HL-60 (cell line): Measurements from ENCODE around the gene MGST2.

Source experiments
- DNase-seq, 2 experiments: peaks; one replicate each; pipeline ENCODE4 v3.0.0-alpha.2; 2010 to 2020; ENCODE audit warnings: low read depth in 1 of 2, low spot score in 1 of 2
- H3K27ac ChIP-seq: fragments of 250-450 bp; sonication (Bioruptor Pico); replicated peaks from 2 replicates; pipeline ENCODE4 v1.5.1; 2020; ENCODE audit warnings: mild to moderate bottlenecking, moderate library complexity
- H3K27me3 ChIP-seq: fragments of 250-450 bp; sonication (Bioruptor Pico); 2 replicates; pipeline ENCODE4 v1.5.1; 2021; ENCODE audit warnings: mild to moderate bottlenecking, moderate library complexity; ENCODE audit not compliant: insufficient read depth, poor library complexity, severe bottlenecking
- H3K4me3 ChIP-seq: replicated peaks from 2 replicates; pipeline ENCODE4 v1.5.1; 2011; ENCODE audit warnings: mild to moderate bottlenecking, control low read depth, low read length; ENCODE audit not compliant: insufficient read depth
- CTCF ChIP-seq: IDR thresholded peaks from one replicate; pipeline ENCODE4 v1.5.1; 2011; ENCODE audit warnings: low read length, control low read depth, inconsistent platforms; ENCODE audit not compliant: insufficient read depth
- GABPA ChIP-seq: IDR thresholded peaks from 2 replicates; pipeline ENCODE4 v1.6.1; 2012; ENCODE audit warnings: low read depth
- POLR2AphosphoS5 ChIP-seq: IDR thresholded peaks from 2 replicates; pipeline ENCODE4 v1.6.1; 2012; ENCODE audit warnings: low read depth
- SPI1 ChIP-seq: IDR thresholded peaks from 2 replicates; pipeline ENCODE4 v1.6.1; 2012; ENCODE audit warnings: low read depth, mild to moderate bottlenecking, borderline replicate concordance
- TF ChIP-seq, protein P1 (sequence below): IDR thresholded peaks from 2 replicates; pipeline ENCODE4 v1.6.1; 2012; ENCODE audit warnings: low read depth; ENCODE audit not compliant: insufficient replicate concordance

The MGST2 gene

DNA sequence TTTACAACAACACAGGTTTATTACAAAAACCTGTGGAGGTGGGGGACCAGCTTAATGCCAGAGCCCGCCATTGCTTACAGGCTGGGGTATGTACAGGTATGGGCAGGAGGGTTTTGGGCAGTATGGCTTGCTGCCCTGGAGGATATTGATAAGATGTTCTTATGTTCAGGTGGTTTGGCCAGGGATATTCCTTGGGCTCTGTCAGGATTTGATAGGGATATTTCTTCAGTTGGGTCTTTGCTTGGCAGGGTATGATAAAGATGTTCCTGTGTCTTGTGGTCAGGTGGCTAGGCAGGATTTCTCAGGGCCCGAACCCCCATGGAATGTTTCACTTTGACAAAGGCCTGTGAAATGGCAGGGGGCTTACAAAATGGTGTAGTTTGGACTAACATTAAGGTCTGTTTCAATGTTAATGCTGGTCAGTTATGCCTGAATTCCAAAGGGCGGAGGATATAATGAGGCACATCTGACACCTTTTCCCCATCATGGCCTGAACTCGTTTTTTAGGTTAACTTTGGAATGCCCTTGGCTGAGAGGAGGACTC is 3.1 kb downstream of the MGST2 start:
- Histone ChIP-seq H3K27ac (no peak overlapping the region), H3K4me3 (no peak overlapping the region), H3K27me3 (no peaks in the 10 kb centered on the region)
- no peak for TF ChIP-seq GABPA
- TF ChIP-seq, protein P1, sequence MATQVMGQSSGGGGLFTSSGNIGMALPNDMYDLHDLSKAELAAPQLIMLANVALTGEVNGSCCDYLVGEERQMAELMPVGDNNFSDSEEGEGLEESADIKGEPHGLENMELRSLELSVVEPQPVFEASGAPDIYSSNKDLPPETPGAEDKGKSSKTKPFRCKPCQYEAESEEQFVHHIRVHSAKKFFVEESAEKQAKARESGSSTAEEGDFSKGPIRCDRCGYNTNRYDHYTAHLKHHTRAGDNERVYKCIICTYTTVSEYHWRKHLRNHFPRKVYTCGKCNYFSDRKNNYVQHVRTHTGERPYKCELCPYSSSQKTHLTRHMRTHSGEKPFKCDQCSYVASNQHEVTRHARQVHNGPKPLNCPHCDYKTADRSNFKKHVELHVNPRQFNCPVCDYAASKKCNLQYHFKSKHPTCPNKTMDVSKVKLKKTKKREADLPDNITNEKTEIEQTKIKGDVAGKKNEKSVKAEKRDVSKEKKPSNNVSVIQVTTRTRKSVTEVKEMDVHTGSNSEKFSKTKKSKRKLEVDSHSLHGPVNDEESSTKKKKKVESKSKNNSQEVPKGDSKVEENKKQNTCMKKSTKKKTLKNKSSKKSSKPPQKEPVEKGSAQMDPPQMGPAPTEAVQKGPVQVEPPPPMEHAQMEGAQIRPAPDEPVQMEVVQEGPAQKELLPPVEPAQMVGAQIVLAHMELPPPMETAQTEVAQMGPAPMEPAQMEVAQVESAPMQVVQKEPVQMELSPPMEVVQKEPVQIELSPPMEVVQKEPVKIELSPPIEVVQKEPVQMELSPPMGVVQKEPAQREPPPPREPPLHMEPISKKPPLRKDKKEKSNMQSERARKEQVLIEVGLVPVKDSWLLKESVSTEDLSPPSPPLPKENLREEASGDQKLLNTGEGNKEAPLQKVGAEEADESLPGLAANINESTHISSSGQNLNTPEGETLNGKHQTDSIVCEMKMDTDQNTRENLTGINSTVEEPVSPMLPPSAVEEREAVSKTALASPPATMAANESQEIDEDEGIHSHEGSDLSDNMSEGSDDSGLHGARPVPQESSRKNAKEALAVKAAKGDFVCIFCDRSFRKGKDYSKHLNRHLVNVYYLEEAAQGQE = no peak
- TF ChIP-seq SPI1 = no peak
- no peak for DNase-seq

DNA sequence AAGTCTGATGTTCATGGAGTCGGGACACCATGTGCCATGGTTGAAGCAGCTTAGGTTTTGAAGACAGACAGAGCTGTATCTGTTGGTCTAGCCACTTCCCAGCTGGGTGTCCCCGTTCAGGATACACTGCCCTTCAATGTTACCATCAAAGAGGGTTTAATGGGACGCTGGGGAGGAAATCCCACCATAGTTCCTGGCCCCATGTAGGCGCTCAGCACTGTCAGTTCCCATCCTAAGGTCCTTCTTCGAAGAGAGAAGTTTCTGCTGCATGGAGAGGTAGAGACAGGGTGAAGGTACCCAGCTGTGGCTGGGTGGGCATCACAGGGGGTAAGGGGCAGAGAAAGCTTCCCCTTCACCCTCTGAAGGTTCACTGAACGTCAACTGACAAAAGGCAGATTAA is 3.7 kb downstream of the MGST2 start:
- no peak overlapping the region for H3K27ac ChIP-seq
- TF ChIP-seq POLR2AphosphoS5 = no peak
- TF ChIP-seq CTCF = no peak
- TF ChIP-seq, protein P1 = no peak
- TF ChIP-seq SPI1 = no peak
- TF ChIP-seq GABPA = no peak
- H3K4me3 ChIP-seq = no peak overlapping the region
- no peaks in the 10 kb centered on the region for H3K27me3 ChIP-seq
- no peak for DNase-seq

GRCh38 chr4:139669890-139670289 is 4.3 kb downstream of the MGST2 start:
- H3K4me3 ChIP-seq = no peak overlapping the region
- no peaks in the 10 kb centered on the region for H3K27me3 ChIP-seq
- DNase-seq = no peak
- H3K27ac ChIP-seq = no peak overlapping the region
- TF ChIP-seq, protein P1 = no peak
- TF ChIP-seq GABPA (no peak), POLR2AphosphoS5 (no peak), CTCF (no peak), SPI1 (no peak)

GRCh38 chr4:139670775-139671174 is 5.2 kb downstream of the MGST2 start:
- Histone ChIP-seq H3K4me3 (no peak overlapping the region), H3K27me3 (no peaks in the 10 kb centered on the region), H3K27ac (no peak overlapping the region)
- no peak for TF ChIP-seq GABPA
- TF ChIP-seq SPI1 = no peak
- TF ChIP-seq, protein P1 = no peak
- TF ChIP-seq POLR2AphosphoS5 = no peak
- no peak for TF ChIP-seq CTCF
- no peak for DNase-seq
